ENCODE results near the gene UBE2I.

DNA sequence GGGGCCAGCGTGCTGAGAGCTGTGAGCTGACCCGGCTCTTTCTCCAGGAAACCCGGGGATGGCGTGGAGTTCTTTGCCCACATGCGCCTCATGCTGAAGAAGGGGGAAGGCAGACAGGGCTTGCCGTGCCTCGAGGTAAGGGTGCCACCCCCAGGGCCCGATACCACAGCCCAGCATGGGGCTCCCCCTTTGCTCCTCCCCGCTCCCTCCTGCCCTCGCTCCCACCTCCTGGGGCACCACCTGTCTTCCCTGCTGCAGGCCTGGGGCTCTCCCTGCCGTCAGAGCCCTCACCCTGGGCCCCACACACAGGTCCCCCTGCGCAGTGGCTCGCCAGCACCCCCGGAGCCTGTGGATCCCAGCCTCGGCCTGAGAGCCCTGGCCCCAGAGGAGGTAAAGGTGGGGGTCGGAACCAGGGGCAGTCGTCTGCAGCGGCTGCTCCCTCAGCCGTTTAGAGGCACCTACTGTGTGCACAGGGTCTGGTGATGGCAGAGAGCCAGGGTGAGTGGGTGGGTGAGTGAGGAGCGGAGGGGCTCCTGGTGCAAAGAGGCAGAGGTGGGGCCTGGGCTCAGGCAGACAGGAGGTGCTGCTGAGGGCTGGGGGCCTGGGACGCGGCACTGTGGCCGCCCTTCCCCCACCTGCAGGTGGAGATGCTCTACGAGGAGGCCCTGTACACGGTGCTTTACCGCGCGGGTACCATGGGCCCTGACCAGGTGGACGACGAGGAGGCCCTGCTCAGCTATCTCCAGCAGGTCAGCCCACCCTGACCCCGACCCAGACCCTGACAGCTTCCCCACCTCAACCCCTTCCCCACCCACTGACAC, 29.6 kb downstream of the UBE2I start:
- TF ChIP-seq, protein P1, sequence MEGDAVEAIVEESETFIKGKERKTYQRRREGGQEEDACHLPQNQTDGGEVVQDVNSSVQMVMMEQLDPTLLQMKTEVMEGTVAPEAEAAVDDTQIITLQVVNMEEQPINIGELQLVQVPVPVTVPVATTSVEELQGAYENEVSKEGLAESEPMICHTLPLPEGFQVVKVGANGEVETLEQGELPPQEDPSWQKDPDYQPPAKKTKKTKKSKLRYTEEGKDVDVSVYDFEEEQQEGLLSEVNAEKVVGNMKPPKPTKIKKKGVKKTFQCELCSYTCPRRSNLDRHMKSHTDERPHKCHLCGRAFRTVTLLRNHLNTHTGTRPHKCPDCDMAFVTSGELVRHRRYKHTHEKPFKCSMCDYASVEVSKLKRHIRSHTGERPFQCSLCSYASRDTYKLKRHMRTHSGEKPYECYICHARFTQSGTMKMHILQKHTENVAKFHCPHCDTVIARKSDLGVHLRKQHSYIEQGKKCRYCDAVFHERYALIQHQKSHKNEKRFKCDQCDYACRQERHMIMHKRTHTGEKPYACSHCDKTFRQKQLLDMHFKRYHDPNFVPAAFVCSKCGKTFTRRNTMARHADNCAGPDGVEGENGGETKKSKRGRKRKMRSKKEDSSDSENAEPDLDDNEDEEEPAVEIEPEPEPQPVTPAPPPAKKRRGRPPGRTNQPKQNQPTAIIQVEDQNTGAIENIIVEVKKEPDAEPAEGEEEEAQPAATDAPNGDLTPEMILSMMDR (IDR thresholded peaks at IDR 0.05; ENCODE audit: borderline replicate concordance, extremely low read depth, low read length, poor library complexity, severe bottlenecking) = no peak
- no peak for TF ChIP-seq EZH2 (IDR thresholded peaks at IDR 0.05; ENCODE audit: borderline replicate concordance, low read depth, low read length, severe bottlenecking)
